Nephron progenitor cell (in vitro differentiated cells): ENCODE data around the gene PHACTR1.
A peak's percentile ranks its signal among the peaks of the same experiment; 100 is the strongest.

Source experiments
- DNase-seq: peaks from one replicate; pipeline ENCODE4 v3.0.0; 2021
- H3K27ac Mint-ChIP-seq: 2 replicates; pipeline ENCODE4 v1.8.0; 2021; ENCODE audit warnings: mild to moderate bottlenecking, moderate library complexity, mixed read lengths
- H3K27me3 Mint-ChIP-seq: 2 replicates; pipeline ENCODE4 v1.8.0; 2021; ENCODE audit warnings: mild to moderate bottlenecking, low read depth, mixed read lengths; ENCODE audit not compliant: poor library complexity
- H3K36me3 Mint-ChIP-seq: 2 replicates; pipeline ENCODE4 v1.8.0; 2021; ENCODE audit warnings: low read depth, mixed read lengths
- H3K4me1 Mint-ChIP-seq: 2 replicates; pipeline ENCODE4 v1.8.0; 2021; ENCODE audit warnings: mixed read lengths
- H3K4me3 Mint-ChIP-seq: 2 replicates; pipeline ENCODE4 v1.8.0; 2021; ENCODE audit warnings: mild to moderate bottlenecking, moderate library complexity, mixed read lengths
- H3K9me3 Mint-ChIP-seq: 2 replicates; pipeline ENCODE4 v1.8.0; 2021; ENCODE audit warnings: mild to moderate bottlenecking, moderate library complexity, mixed read lengths
- TF ChIP-seq, protein P1 (sequence below): fragments of 200-600 bp; sonication (generic); IDR thresholded peaks from 2 replicates; pipeline ENCODE4 v1.5.0; 2021; ENCODE audit warnings: antibody characterized with exemption

Gene PHACTR1

DNA sequence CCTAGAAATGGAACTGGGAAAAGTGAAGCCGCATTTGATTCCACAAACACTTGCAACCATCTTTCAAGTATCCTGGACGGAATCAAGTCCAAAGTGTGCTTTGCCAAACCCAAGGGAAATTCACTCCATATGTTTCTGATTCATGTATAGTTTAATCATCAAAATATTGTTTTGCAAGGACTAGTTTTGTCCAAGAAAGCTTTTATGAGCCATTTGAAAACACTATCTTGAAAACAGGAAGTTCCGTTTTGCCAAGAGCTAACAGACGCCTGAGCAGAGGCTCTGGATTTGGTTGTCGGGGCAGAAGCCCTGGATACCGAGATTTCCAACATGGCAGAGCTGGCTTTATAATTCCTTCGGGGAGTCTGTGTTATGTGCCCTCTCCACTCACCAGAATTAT, 251.1 kb downstream of the PHACTR1 start:
- H3K27me3 Mint-ChIP-seq = peaks cover 21% of the 10 kb centered on the region
- TF ChIP-seq, protein P1, sequence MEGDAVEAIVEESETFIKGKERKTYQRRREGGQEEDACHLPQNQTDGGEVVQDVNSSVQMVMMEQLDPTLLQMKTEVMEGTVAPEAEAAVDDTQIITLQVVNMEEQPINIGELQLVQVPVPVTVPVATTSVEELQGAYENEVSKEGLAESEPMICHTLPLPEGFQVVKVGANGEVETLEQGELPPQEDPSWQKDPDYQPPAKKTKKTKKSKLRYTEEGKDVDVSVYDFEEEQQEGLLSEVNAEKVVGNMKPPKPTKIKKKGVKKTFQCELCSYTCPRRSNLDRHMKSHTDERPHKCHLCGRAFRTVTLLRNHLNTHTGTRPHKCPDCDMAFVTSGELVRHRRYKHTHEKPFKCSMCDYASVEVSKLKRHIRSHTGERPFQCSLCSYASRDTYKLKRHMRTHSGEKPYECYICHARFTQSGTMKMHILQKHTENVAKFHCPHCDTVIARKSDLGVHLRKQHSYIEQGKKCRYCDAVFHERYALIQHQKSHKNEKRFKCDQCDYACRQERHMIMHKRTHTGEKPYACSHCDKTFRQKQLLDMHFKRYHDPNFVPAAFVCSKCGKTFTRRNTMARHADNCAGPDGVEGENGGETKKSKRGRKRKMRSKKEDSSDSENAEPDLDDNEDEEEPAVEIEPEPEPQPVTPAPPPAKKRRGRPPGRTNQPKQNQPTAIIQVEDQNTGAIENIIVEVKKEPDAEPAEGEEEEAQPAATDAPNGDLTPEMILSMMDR = no peak
- H3K9me3 Mint-ChIP-seq = no peaks in the 10 kb centered on the region
- H3K36me3 Mint-ChIP-seq = no peaks in the 10 kb centered on the region
- H3K4me3 Mint-ChIP-seq = no peak overlapping the region
- DNase-seq = no peak
- no peaks in the 10 kb centered on the region for H3K4me1 Mint-ChIP-seq
- H3K27ac Mint-ChIP-seq = no peak overlapping the region

DNA sequence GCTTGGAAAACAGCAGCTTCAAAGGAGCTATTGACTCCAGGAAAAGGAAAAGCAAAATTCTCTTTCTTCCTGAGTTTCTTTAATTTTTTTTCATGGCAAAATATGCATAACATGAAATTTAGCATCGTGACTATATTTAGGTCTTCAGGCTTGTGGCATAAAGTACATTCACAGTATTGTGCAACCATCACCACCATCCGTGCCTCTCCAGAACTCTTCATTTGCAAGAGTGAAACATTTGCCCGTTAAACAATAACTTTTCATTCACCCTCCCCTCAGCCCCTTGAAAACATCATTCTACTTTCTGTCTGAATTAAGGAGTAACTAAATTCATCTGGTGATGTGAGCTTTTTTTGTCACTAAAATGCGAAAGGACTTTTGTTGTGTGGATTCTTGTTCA, 251.7 kb downstream of the PHACTR1 start:
- peaks cover under 1% of the 10 kb centered on the region for H3K4me1 Mint-ChIP-seq
- no peaks in the 10 kb centered on the region for H3K36me3 Mint-ChIP-seq
- DNase-seq = no peak
- TF ChIP-seq, protein P1 = no peak
- H3K27ac Mint-ChIP-seq = no peak overlapping the region
- no peaks in the 10 kb centered on the region for H3K9me3 Mint-ChIP-seq
- no peak overlapping the region for H3K4me3 Mint-ChIP-seq
- H3K27me3 Mint-ChIP-seq = peaks cover 18% of the 10 kb centered on the region

DNA sequence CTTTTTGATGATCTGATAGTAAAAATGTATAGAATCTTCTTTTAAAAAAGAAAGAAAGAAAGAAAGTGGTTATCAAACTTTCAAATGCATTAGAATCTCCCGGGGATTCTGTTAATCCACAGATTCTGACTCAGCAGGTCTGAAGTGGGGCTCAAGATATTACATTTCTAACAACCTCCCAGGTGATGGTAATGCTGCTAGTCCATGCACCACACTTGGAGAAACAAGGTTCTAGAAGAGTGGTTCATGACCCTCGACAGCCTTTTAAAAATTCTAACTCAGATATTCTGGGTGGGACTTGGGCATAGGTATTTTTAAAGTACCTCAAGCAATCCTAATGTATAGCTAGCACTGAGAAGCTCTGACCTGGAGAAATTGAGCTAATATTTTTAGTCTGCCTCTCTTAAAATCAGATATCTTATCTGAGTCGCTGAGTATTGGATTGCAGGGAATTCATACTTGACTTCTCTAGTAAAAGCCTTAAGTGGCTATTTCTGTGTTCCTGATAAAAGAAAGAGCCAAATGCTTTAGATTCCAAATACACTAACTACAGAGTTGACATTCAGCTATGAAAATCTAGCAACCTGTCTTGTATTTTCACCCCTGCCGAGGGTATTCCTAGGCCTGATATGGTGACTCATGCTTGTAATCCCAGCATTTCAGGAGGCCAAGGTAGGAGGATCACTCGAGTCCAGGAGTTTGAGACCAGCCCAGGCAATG, 252.4 kb downstream of the PHACTR1 start:
- TF ChIP-seq, protein P1 = no peak
- peaks cover 15% of the 10 kb centered on the region for H3K27me3 Mint-ChIP-seq
- H3K36me3 Mint-ChIP-seq = no peaks in the 10 kb centered on the region
- H3K9me3 Mint-ChIP-seq = no peaks in the 10 kb centered on the region
- H3K4me3 Mint-ChIP-seq = no peak overlapping the region
- DNase-seq = no peak
- no peak overlapping the region for H3K27ac Mint-ChIP-seq
- H3K4me1 Mint-ChIP-seq = peaks cover 6% of the 10 kb centered on the region

DNA sequence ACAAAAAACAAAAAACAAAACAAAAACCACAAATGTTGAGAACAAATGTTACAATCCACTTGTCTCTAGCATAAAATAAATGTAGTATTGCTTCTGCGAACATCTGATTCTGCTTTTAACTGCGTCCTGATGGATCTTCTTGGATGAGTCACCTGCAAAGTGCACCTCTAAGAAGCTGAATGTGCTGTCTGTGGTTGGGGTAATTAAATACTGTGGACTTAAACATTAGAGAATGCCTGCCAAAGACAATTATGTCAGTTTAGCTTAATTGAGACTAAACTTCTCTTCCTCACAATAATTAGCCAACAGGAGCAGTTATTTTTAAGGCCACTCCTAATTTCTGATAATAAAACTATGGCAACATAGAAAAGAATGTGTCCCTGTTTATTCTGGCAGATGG, 253.4 kb downstream of the PHACTR1 start:
- no peak for DNase-seq
- H3K27me3 Mint-ChIP-seq = peaks cover 14% of the 10 kb centered on the region
- no peaks in the 10 kb centered on the region for H3K36me3 Mint-ChIP-seq
- TF ChIP-seq, protein P1 = no peak
- H3K27ac Mint-ChIP-seq = no peak overlapping the region
- no peak overlapping the region for H3K4me3 Mint-ChIP-seq
- H3K9me3 Mint-ChIP-seq = no peaks in the 10 kb centered on the region
- H3K4me1 Mint-ChIP-seq = peaks cover 11% of the 10 kb centered on the region

DNA sequence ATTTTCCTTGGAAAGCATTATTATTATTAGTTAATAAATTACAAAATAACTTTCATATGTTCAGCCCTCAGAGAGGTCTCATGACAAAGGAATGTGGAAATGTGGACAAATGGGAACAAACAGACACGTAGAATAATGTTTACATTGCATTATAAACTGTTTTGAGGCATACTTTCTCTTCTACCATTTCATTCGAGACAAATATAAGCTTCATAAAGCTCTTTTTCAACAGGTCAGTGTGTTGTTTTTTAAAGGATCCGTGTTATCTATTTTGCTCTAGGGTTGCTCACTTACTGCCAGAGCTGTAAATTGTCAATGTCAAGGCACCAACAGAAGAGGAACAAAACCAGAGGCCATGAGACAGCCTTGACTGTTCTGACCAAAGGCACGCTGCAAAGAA, 256.8 kb downstream of the PHACTR1 start:
- Mint-ChIP-seq H3K4me3 (no peak overlapping the region), H3K4me1 (peaks cover 18% of the 10 kb centered on the region), H3K36me3 (no peaks in the 10 kb centered on the region), H3K9me3 (no peaks in the 10 kb centered on the region), H3K27me3 (peaks cover 4% of the 10 kb centered on the region), H3K27ac (peak overlapping the region; percentile 11)
- DNase-seq = no peak
- TF ChIP-seq, protein P1 = no peak

DNA sequence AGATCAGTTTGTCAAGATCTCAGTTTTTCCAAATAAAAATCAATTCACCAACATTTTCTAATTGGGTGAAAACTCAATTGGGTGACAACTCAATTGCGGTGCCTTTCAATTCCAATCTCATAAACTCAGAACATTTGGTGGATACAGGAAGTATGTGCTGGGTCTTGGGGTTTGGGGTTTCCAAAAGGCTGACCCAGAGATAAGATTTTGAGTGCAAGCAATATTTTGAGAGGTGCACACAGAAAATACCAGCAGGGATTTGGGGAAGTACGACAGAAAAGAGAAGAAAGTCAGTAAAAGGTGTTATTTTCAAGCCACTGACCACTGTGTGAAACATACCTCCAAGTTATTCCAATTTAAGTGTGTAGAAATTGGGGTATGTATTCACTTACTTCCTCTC, 258.0 kb downstream of the PHACTR1 start:
- Mint-ChIP-seq H3K4me1 (peaks cover 21% of the 10 kb centered on the region), H3K9me3 (no peaks in the 10 kb centered on the region), H3K27ac (no peak overlapping the region), H3K4me3 (no peak overlapping the region), H3K36me3 (no peaks in the 10 kb centered on the region), H3K27me3 (peaks cover 4% of the 10 kb centered on the region)
- DNase-seq = no peak
- TF ChIP-seq, protein P1 = no peak
